GM12872 (cell line): ENCODE measurements around the gene NF2.

Source experiments
- TF ChIP-seq, protein P1 (sequence below): IDR thresholded peaks from 3 replicates; pipeline ENCODE4 v1.5.1; 2011; ENCODE audit warnings: low read depth, mild to moderate bottlenecking, low read length, moderate library complexity; ENCODE audit not compliant: insufficient read depth

The NF2 gene

DNA sequence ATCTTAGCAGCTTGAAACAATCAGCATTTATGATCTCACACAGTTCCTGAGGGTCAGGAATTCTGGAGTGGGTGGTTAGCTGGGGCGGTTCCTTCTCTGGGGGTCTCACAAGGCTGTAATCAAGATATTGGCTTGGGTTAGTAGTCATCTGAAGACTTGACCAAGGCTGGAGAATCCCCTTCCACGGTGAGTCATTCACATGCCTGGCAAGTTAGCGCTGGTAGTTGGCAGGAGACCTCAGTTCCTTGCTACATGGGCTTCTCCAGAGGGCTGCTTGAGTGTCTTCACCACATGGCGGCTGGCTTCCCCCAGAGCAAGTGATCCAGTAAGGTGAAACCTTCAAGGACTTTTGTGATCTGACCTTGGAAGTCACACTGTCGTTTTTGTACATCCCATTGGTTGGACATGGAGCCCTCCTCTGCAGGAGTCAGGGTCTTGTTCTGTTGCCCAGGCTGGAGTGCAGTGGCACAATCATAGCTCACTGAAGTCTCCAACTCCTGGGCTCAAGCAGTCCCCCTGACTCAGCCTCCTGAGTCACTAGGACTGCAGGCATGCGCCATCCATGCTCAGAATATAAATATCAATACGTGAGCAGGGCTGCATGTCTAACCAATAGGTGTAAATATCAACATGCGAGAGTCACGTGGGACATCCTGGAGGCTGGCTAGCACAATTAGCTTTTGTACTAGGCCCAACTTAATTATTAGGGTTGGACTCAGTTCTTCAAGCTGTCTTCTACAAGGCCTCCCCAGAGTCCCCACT lies 15.3 kb upstream of the NF2 start:
- TF ChIP-seq, protein P1, sequence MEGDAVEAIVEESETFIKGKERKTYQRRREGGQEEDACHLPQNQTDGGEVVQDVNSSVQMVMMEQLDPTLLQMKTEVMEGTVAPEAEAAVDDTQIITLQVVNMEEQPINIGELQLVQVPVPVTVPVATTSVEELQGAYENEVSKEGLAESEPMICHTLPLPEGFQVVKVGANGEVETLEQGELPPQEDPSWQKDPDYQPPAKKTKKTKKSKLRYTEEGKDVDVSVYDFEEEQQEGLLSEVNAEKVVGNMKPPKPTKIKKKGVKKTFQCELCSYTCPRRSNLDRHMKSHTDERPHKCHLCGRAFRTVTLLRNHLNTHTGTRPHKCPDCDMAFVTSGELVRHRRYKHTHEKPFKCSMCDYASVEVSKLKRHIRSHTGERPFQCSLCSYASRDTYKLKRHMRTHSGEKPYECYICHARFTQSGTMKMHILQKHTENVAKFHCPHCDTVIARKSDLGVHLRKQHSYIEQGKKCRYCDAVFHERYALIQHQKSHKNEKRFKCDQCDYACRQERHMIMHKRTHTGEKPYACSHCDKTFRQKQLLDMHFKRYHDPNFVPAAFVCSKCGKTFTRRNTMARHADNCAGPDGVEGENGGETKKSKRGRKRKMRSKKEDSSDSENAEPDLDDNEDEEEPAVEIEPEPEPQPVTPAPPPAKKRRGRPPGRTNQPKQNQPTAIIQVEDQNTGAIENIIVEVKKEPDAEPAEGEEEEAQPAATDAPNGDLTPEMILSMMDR: no peak

DNA sequence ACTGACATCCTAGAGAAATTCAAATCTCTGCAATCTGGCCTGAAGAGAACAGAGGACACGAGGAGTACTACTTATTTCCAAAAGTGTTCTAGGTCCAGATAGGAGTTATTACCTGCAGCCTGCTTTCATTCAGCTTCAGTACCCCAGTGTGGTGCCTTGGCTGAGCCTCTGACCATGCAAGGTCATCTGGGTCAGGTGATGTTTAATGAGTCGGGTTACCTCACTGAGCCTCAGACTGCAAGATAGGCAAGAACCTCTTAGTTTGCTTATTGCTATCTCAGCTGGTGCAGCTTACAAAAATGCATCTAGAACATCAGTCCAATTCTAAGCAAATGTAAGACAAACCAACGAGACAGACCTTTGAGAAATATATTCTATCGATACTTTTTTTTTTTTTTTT lies 9.5 kb upstream of the NF2 start:
- TF ChIP-seq, protein P1: no peak

DNA sequence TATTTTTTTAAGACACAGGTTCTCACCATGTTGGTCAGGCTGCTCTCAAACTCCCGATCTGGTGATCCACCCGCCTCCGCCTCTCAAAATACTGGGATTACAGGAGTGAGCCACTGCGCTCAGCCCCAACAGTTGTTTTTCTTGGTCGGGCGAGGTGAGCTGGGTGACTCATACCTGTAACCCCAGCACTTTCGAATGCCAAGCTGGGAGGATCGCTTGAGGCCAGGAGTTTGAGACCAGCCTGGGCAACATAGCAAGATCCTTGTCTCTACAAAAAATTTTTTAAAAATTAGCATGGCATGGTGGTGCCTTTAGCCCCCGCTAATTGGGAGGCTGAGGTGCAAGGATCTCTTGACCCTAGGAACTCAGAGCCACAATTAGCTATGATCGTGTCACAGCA lies 7.0 kb upstream of the NF2 start:
- TF ChIP-seq, protein P1: no peak

DNA sequence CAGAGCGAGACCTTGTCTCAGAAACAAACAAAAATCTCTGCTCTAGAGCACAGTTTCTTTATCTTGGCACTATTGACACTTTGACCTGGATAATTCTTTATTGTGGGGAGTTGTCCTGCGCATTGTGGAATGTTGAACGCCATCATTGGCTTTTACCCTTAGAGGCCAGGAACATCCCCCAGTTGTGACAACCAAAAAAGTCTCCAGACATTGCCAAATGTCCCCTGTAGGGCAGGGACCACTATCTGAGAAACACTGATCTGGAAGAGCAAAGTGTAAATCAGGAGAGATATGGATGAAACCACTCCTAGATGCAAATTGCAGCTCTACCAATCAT lies 4.8 kb upstream of the NF2 start:
- TF ChIP-seq, protein P1: no peak

DNA sequence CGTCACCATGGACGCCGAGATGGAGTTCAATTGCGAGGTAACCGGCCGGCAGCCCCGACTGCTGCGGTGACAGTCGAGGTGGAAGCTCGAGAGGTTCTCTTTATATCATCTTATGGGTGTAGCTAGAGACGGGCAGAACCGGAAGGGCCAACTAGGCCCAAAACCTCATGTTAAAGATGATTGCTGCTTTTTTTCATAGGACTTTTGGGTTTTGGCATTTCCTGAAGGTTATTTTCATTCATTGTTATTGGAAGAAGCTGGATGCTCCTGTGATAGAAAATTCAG lies 585 bp downstream of the NF2 start:
- TF ChIP-seq, protein P1: no peak

DNA sequence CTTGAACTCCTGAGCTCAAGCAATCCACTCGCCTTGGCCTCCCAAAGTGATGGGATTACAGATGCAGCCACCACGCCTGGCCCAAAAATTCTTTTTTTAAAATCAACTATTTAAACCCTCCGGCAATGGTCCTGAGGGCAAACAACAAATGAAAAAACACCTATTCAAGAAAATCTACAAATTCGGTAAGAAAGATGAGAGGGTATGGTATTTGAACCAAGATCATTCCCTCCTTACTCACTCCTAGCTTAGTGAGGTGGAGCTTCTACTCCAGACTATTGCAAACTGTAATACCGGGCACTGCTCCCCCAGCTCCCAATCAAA lies 2.1 kb downstream of the NF2 start:
- TF ChIP-seq, protein P1: no peak

DNA sequence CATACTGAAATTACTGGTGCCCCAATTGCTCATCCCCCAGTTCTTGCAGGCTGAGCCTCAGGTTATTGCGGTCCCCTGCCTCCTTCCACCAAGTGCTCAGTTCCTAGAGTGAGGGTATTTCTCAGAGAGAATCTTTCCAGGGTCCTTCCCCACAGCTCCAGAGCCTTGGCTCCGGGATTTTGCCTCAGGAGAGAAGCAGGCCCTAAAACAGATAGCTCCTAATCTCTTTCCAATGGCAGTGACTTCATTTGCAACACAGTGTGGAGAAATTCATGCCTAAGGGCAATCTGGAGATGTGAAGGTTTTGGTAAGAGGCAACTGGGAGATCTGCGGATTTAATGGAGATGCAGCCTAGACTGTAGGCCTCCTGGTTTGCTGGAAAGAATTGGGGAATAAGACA lies 2.9 kb downstream of the NF2 start:
- TF ChIP-seq, protein P1: no peak

DNA sequence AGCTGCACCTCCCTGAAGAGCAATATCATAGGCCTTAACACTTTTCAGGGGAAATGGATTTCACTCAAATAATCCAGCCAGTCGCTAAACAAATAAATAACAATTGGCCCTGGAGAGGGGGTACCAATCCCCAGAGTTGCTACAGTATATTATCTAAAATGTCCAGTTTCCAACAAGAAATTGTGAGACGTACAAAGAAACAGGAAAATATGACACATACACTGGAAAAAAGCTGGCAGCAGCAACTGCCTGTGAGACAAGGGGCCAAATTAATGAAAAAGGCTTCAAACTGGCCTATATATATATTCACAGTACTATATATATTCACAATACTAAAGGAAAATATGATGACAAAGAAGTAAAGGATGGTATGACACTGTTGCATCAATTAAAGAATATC lies 4.0 kb downstream of the NF2 start:
- TF ChIP-seq, protein P1: no peak
